ENCODE data around the gene ZFY. TPM values are rescaled to one million over a fixed set of nuclear protein-coding genes. Genes with fewer than 3 reads are reported as not detected.

The ZFY gene
- total and polyA plus RNA-seq, 8 donors = 2.9 to 14.8 (median 4.0) TPM; not detected in 3

GRCh38 chrY:2950655-2951054, 15.5 kb downstream of the ZFY start:
- no peak for DNase-seq
- Histone ChIP-seq H3K27ac (no peak overlapping the region), H3K36me3 (no peaks in the 10 kb centered on the region), H3K9me3 (no peaks in the 10 kb centered on the region), H3K27me3 (no peaks in the 10 kb centered on the region), H3K4me1 (peaks cover 0 to 15% (median 0%) of the 10 kb centered on the region in 4 donors), H3K4me3 (no peak overlapping the region)
- TF ChIP-seq EP300 (IDR thresholded peaks at IDR 0.05) = no peak
- no peak for TF ChIP-seq POLR2AphosphoS5 (IDR thresholded peaks at IDR 0.05)
- no peak for TF ChIP-seq POLR2A (IDR thresholded peaks at IDR 0.05)
- TF ChIP-seq CTCF (IDR thresholded peaks at IDR 0.05) = no peak
- intact Hi-C loops (cut with DNase I; ENCODE audit: low total_unique reads) = no loop called here
- 85 to 91% (median 88%) methylated on average over 2 of the region's 2 CpGs; no CpG with 5 or more reads in 2 of the 5 donors for WGBS, 5 donors

GRCh38 chrY:2952912-2953311, 17.7 kb downstream of the ZFY start:
- Histone ChIP-seq H3K36me3 (peaks cover 0 to 9% (median 0%) of the 10 kb centered on the region in 4 donors), H3K27me3 (no peaks in the 10 kb centered on the region), H3K4me3 (no peak overlapping the region), H3K9me3 (no peaks in the 10 kb centered on the region), H3K4me1 (peaks cover 0 to 9% (median 0%) of the 10 kb centered on the region in 4 donors), H3K27ac (no peak overlapping the region)
- TF ChIP-seq POLR2A (IDR thresholded peaks at IDR 0.05) (no peak), CTCF (IDR thresholded peaks at IDR 0.05) (no peak), POLR2AphosphoS5 (IDR thresholded peaks at IDR 0.05) (no peak), EP300 (IDR thresholded peaks at IDR 0.05) (no peak)
- DNase-seq = no peak
- intact Hi-C loops (cut with DNase I; ENCODE audit: low total_unique reads) = no loop called here

- no peak for TF ChIP-seq EP300 (IDR thresholded peaks at IDR 0.05)
- TF ChIP-seq POLR2AphosphoS5 (IDR thresholded peaks at IDR 0.05) = no peak
- no peak for TF ChIP-seq POLR2A (IDR thresholded peaks at IDR 0.05)
- no peak for TF ChIP-seq CTCF (IDR thresholded peaks at IDR 0.05)
- no peak for DNase-seq
- Histone ChIP-seq H3K27ac (no peak overlapping the region), H3K9me3 (no peaks in the 10 kb centered on the region), H3K4me3 (no peak overlapping the region), H3K27me3 (no peaks in the 10 kb centered on the region), H3K36me3 (peaks cover 0 to 10% (median 0%) of the 10 kb centered on the region in 4 donors), H3K4me1 (peaks cover 0 to 9% (median 0%) of the 10 kb centered on the region in 4 donors)
- intact Hi-C loops (cut with DNase I; ENCODE audit: low total_unique reads) = no loop called here
- whole genome bisulfite sequencing, 5 donors = 90 to 96% (median 96%) methylated on average over 2 of the region's 2 CpGs; no CpG with 5 or more reads in 2 of the 5 donors
Measured at GRCh38 chrY:2954735-2955134, 19.6 kb downstream of the ZFY start.

GRCh38 chrY:2955561-2955960, 20.4 kb downstream of the ZFY start:
- Histone ChIP-seq H3K9me3 (no peaks in the 10 kb centered on the region), H3K4me3 (no peak overlapping the region), H3K27me3 (no peaks in the 10 kb centered on the region), H3K27ac (no peak overlapping the region), H3K4me1 (peaks cover 0 to 9% (median 0%) of the 10 kb centered on the region in 4 donors), H3K36me3 (peaks cover 0 to 10% (median 0%) of the 10 kb centered on the region in 4 donors)
- DNase-seq = no peak
- intact Hi-C loops (cut with DNase I; ENCODE audit: low total_unique reads) = no loop called here
- 78 to 83% (median 82%) methylated on average over 3 of the region's 3 CpGs; no CpG with 5 or more reads in 2 of the 5 donors for WGBS, 5 donors
- TF ChIP-seq CTCF (IDR thresholded peaks at IDR 0.05) (no peak), POLR2A (IDR thresholded peaks at IDR 0.05) (no peak), POLR2AphosphoS5 (IDR thresholded peaks at IDR 0.05) (no peak), EP300 (IDR thresholded peaks at IDR 0.05) (no peak)

Data from stomach (tissue), 9 donors.